HEK293 (cell line): ENCODE measurements around the gene METTL1.

ENCODE experiments used
- CTCF ChIA-PET: fragments of 350-600 bp; formaldehyde crosslinking; extraction: SDS; loops from one replicate; lab custom pipeline; 2021; ENCODE audit warnings: antibody characterized with exemption; lab: Yijun Ruan, JAX
- POLR2A ChIA-PET: fragments of 300-600 bp; formaldehyde crosslinking; extraction: SDS; loops from one replicate; lab custom pipeline; 2020; ENCODE audit warnings: antibody characterized with exemption, inconsistent platforms; lab: Yijun Ruan, JAX
- H3K27ac ChIP-seq: fragments of 200-500 bp; sonication (Bioruptor generic); 2 replicates; pipeline ENCODE4 v1.5.1; 2014; ENCODE audit warnings: low read depth, low read length, control low read depth, inconsistent platforms; ENCODE audit errors: extremely low read depth
- H3K36me3 ChIP-seq, 2 experiments: fragments of 200-500 bp in 1 of 2; sonication (Bioruptor generic) in 1 of 2; 1 replicate in 1 of 2; 2 replicates in 1 of 2; pipeline ENCODE4 v1.5.1; 2014 to 2017; ENCODE audit warnings: inconsistent platforms in 2 of 2, low read length in 2 of 2; ENCODE audit not compliant: control insufficient read depth in 2 of 2, insufficient read depth in 1 of 2
- H3K4me1 ChIP-seq: fragments of 200-500 bp; sonication (Bioruptor generic); 2 replicates; pipeline ENCODE4 v1.5.1; 2014; ENCODE audit warnings: mild to moderate bottlenecking, low read length, inconsistent platforms; ENCODE audit not compliant: control insufficient read depth, insufficient read depth
- H3K4me3 ChIP-seq: 2 replicates; pipeline ENCODE4 v1.5.1; 2011; ENCODE audit warnings: low read depth, mild to moderate bottlenecking, control low read depth, low read length, moderate library complexity
- H3K9me3 ChIP-seq: fragments of 200-500 bp; sonication (Bioruptor generic); 2 replicates; pipeline ENCODE4 v1.5.1; 2014; ENCODE audit warnings: low read depth, low read length, inconsistent platforms; ENCODE audit not compliant: control insufficient read depth, insufficient read depth
- BCL11B ChIP-seq: fragments of 450-650 bp; formaldehyde crosslinking; IDR thresholded peaks from 2 replicates; pipeline ENCODE4 v1.5.1; 2016; ENCODE audit warnings: low read depth, missing biosample characterization, missing genetic modification characterization
- EGR2 ChIP-seq: fragments of 450-650 bp; formaldehyde crosslinking; IDR thresholded peaks from 2 replicates; pipeline ENCODE4 v1.5.1; 2016; ENCODE audit warnings: low read depth, missing biosample characterization, missing genetic modification characterization
- GFI1B ChIP-seq: fragments of 450-650 bp; formaldehyde crosslinking; IDR thresholded peaks from 2 replicates; pipeline ENCODE4 v1.5.1; 2016; ENCODE audit warnings: missing biosample characterization, missing genetic modification characterization
- GLIS1 ChIP-seq: fragments of 450-650 bp; formaldehyde crosslinking; IDR thresholded peaks from 2 replicates; pipeline ENCODE4 v1.5.1; 2016; ENCODE audit warnings: missing biosample characterization, missing genetic modification characterization
- SALL2 ChIP-seq: fragments of 450-650 bp; formaldehyde crosslinking; IDR thresholded peaks from 2 replicates; pipeline ENCODE4 v1.5.0; 2017; ENCODE audit warnings: missing biosample characterization, mild to moderate bottlenecking, missing genetic modification characterization, borderline replicate concordance
- SCRT2 ChIP-seq: fragments of 450-650 bp; formaldehyde crosslinking; IDR thresholded peaks from 2 replicates; pipeline ENCODE4 v1.5.1; 2016; ENCODE audit warnings: missing biosample characterization, missing genetic modification characterization
- ZBTB44 ChIP-seq: fragments of 450-650 bp; IDR thresholded peaks from 2 replicates; pipeline ENCODE4 v1.5.1; 2018; ENCODE audit warnings: missing biosample characterization, mild to moderate bottlenecking, missing genetic modification characterization
- ZFHX2 ChIP-seq: fragments of 450-650 bp; formaldehyde crosslinking; conservative IDR thresholded peaks from 2 replicates; pipeline ENCODE4 v1.5.1; 2016; ENCODE audit warnings: missing biosample characterization, missing genetic modification characterization
- ZNF174 ChIP-seq: fragments of 450-650 bp; formaldehyde crosslinking; IDR thresholded peaks from 2 replicates; pipeline ENCODE4 v1.5.0; 2017; ENCODE audit warnings: missing biosample characterization, mild to moderate bottlenecking, missing genetic modification characterization
- ZNF24 ChIP-seq: fragments of 450-650 bp; formaldehyde crosslinking; IDR thresholded peaks from 2 replicates; pipeline ENCODE4 v1.5.1; 2016; ENCODE audit warnings: missing biosample characterization, missing genetic modification characterization
- ZNF354C ChIP-seq: fragments of 450-650 bp; formaldehyde crosslinking; IDR thresholded peaks from 2 replicates; pipeline ENCODE4 v1.5.1; 2016; ENCODE audit warnings: missing biosample characterization, missing genetic modification characterization, low read depth, borderline replicate concordance
- ZNF37A ChIP-seq: fragments of 450-650 bp; IDR thresholded peaks from 2 replicates; pipeline ENCODE4 v1.5.1; 2018; ENCODE audit warnings: missing biosample characterization, missing genetic modification characterization
- ZNF391 ChIP-seq: fragments of 450-650 bp; formaldehyde crosslinking; IDR thresholded peaks from 2 replicates; pipeline ENCODE4 v1.5.1; 2016; ENCODE audit warnings: low read depth, missing biosample characterization, missing genetic modification characterization, borderline replicate concordance
- ZNF501 ChIP-seq: fragments of 450-650 bp; formaldehyde crosslinking; IDR thresholded peaks from 2 replicates; pipeline ENCODE4 v1.5.1; 2016; ENCODE audit warnings: missing biosample characterization, missing genetic modification characterization
- ZNF548 ChIP-seq: fragments of 450-650 bp; formaldehyde crosslinking; IDR thresholded peaks from 2 replicates; pipeline ENCODE4 v1.5.1; 2016; ENCODE audit warnings: missing biosample characterization, missing genetic modification characterization
- ZNF624 ChIP-seq: fragments of 450-650 bp; formaldehyde crosslinking; IDR thresholded peaks from 2 replicates; pipeline ENCODE4 v1.5.1; 2017; ENCODE audit warnings: missing biosample characterization, missing genetic modification characterization
- ZNF76 ChIP-seq: fragments of 450-650 bp; formaldehyde crosslinking; IDR thresholded peaks from 2 replicates; pipeline ENCODE4; 2016; ENCODE audit warnings: low read depth, missing biosample characterization, missing genetic modification characterization, borderline replicate concordance
- ZNF776 ChIP-seq: fragments of 450-650 bp; formaldehyde crosslinking; IDR thresholded peaks from 2 replicates; pipeline ENCODE4 v1.5.0; 2017; ENCODE audit warnings: missing biosample characterization, missing genetic modification characterization, borderline replicate concordance
- ZNF785 ChIP-seq: fragments of 450-650 bp; formaldehyde crosslinking; IDR thresholded peaks from 2 replicates; pipeline ENCODE4 v1.5.1; 2016; ENCODE audit warnings: missing biosample characterization, missing genetic modification characterization
- ZNF792 ChIP-seq: fragments of 450-650 bp; formaldehyde crosslinking; IDR thresholded peaks from 2 replicates; pipeline ENCODE4 v1.5.1; 2016; ENCODE audit warnings: missing biosample characterization, missing genetic modification characterization
- ZSCAN18 ChIP-seq: fragments of 450-650 bp; formaldehyde crosslinking; IDR thresholded peaks from 2 replicates; pipeline ENCODE4 v1.5.1; 2016; ENCODE audit warnings: missing biosample characterization, missing genetic modification characterization
- ZSCAN30 ChIP-seq: fragments of 450-650 bp; IDR thresholded peaks from 2 replicates; pipeline ENCODE4 v1.5.1; 2018; ENCODE audit warnings: missing biosample characterization, mild to moderate bottlenecking, missing genetic modification characterization, moderate library complexity
- TF ChIP-seq, protein P1 (sequence below): sonication (generic); formaldehyde crosslinking; IDR thresholded peaks from 2 replicates; pipeline ENCODE4 v1.8.1; 2022; ENCODE audit warnings: mild to moderate bottlenecking, moderate library complexity, missing genetic modification reagents
- TF ChIP-seq, protein P2 (sequence below): fragments of 450-650 bp; formaldehyde crosslinking; IDR thresholded peaks from 2 replicates; pipeline ENCODE4 v1.5.1; 2016; ENCODE audit warnings: missing biosample characterization, missing genetic modification characterization

METTL1 gene

GRCh38 chr12:57739914-57740538 lies 31.9 kb downstream of the METTL1 start (continued):
- no peak for TF ChIP-seq ZNF391 (tag by site-specific recombination)

- Histone ChIP-seq H3K4me1 (peaks cover 8% of the 10 kb centered on the region; the same call in 1 of the 2 replicates), H3K4me3 (no peak overlapping the region), H3K9me3 (no peaks in the 10 kb centered on the region), H3K36me3 (no peaks in the 10 kb centered on the region), H3K27ac (no peak overlapping the region)
- ChIA-PET POLR2A (no interaction called here), CTCF (interaction anchor here (0.6 kb wide), 3 partner anchors 15 to 283 kb away, joined by 3 to 4 read pairs (median 3); no protein-coding TSS in a partner anchor)
- TF ChIP-seq SALL2 (tag by site-specific recombination) (no peak), ZNF174 (tag by site-specific recombination) (no peak), ZSCAN18 (tag by site-specific recombination) (no peak), ZNF785 (tag by site-specific recombination) (no peak), ZNF624 (tag by site-specific recombination) (no peak), ZNF792 (no peak), BCL11B (no peak)
These were observed 32.5 kb downstream of the METTL1 start for GRCh38 chr12:57739387-57739786.

- POLR2A ChIA-PET = no interaction called here
- CTCF ChIA-PET = interaction anchor here (0.6 to 4.8 kb wide), 4 partner anchors 14 to 284 kb away, joined by 3 to 55 read pairs (median 19); no protein-coding TSS in a partner anchor
- TF ChIP-seq ZNF391 (tag by site-specific recombination) (peak; percentile 56; the same call in 1 of the 2 replicates), GLIS1 (tag by site-specific recombination) (peak; percentile 48; the same call in 1 of the 2 replicates), ZNF548 (tag by site-specific recombination) (peak; percentile 16; the same call in 1 of the 2 replicates), ZNF76 (tag by site-specific recombination) (peak; percentile 56; the same call in 1 of the 2 replicates), ZNF354C (no peak), ZNF37A (no peak), ZSCAN30 (tag by site-specific recombination) (peak; percentile 56; the same call in 1 of the 2 replicates), GFI1B (tag by site-specific recombination) (no peak), EGR2 (peak; percentile 95), ZNF501 (tag by site-specific recombination) (no peak), ZBTB44 (tag by site-specific recombination) (0 out of 2 replicates have a peak, but pooled peaks have one; percentile 57), SCRT2 (no peak), ZNF24 (0 out of 2 replicates have a peak, but pooled peaks have one; percentile 35), ZNF776 (tag by site-specific recombination) (no peak), ZFHX2 (tag by site-specific recombination) (peak; percentile 97)
- TF ChIP-seq, protein P1, sequence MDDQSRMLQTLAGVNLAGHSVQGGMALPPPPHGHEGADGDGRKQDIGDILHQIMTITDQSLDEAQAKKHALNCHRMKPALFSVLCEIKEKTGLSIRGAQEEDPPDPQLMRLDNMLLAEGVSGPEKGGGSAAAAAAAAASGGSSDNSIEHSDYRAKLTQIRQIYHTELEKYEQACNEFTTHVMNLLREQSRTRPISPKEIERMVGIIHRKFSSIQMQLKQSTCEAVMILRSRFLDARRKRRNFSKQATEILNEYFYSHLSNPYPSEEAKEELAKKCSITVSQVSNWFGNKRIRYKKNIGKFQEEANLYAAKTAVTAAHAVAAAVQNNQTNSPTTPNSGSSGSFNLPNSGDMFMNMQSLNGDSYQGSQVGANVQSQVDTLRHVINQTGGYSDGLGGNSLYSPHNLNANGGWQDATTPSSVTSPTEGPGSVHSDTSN (CRISPR knock-in tag) = no peak
- TF ChIP-seq, protein P2, sequence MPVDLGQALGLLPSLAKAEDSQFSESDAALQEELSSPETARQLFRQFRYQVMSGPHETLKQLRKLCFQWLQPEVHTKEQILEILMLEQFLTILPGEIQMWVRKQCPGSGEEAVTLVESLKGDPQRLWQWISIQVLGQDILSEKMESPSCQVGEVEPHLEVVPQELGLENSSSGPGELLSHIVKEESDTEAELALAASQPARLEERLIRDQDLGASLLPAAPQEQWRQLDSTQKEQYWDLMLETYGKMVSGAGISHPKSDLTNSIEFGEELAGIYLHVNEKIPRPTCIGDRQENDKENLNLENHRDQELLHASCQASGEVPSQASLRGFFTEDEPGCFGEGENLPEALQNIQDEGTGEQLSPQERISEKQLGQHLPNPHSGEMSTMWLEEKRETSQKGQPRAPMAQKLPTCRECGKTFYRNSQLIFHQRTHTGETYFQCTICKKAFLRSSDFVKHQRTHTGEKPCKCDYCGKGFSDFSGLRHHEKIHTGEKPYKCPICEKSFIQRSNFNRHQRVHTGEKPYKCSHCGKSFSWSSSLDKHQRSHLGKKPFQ (tag by site-specific recombination) = no peak
These were observed 33.2 kb downstream of the METTL1 start, which contains the start of gene AGAP2 for GRCh38 chr12:57738661-57739237. Gene AGAP2 (minus strand): TSS chr12:57738742. CDS start chr12:57738246, 496 bp downstream.

More at GRCh38 chr12:57738661-57739237, 33.2 kb downstream of the METTL1 start, which contains the start of gene AGAP2:
- H3K9me3 ChIP-seq = no peaks in the 10 kb centered on the region
- no peaks in the 10 kb centered on the region for H3K36me3 ChIP-seq
- no peak within 1 kb of the TSS; the same call in 1 of the 2 replicates for H3K27ac ChIP-seq
- H3K4me1 ChIP-seq = peaks cover 6% of the 10 kb centered on the region; the same call in 1 of the 2 replicates
- H3K4me3 ChIP-seq = peak within 1 kb of the TSS; percentile 37
